ENCODE measurements around the gene PTPRS. TPM values are rescaled to one million over a fixed set of nuclear protein-coding genes. Genes with fewer than 3 reads are reported as not detected.

PTPRS gene
- total and polyA plus RNA-seq, 10 donors, result 1.2 to 77.9 (median 44.9) TPM

DNA sequence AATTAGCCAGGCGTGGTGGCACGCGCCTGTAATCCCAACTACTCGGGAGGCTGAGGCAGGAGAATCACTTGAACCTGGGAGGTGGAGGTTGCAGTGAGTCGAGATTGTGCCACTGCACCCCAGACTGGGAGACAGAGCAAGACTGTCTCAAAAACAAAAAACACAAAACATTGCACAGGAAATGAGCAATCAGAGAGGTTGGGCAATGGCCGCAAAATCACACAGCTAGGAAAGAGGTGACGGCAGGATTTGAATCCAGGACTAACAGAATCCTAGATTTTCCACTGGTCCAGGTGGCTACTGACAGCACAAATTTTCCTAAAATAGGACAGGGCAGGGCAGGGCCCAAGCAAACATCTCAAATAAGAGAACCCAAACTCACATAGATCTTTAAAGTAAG, 23.3 kb downstream of the PTPRS start:
- Histone ChIP-seq H3K36me3 (no peaks in the 10 kb centered on the region), H3K27me3 (replicated peaks in 1 of 7) (peaks cover 0 to 42% (median 7%) of the 10 kb centered on the region in 7 donors), H3K4me1 (peaks cover 0 to 13% (median 4%) of the 10 kb centered on the region in 6 donors), H3K9me3 (no peaks in the 10 kb centered on the region), H3K27ac (no peak overlapping the region), H3K4me3 (no peak overlapping the region)
- intact Hi-C loops (cut with DNase I; ENCODE audit: low total_unique reads), result no loop called here
- 64 to 83% (median 75%) methylated on average over 7 of the region's 7 CpGs for WGBS, 5 donors
- DNase-seq, result no peak
- TF ChIP-seq POLR2A (IDR thresholded peaks at IDR 0.05) (no peak), POLR2AphosphoS5 (IDR thresholded peaks at IDR 0.05) (no peak)
- TF ChIP-seq, protein P1, sequence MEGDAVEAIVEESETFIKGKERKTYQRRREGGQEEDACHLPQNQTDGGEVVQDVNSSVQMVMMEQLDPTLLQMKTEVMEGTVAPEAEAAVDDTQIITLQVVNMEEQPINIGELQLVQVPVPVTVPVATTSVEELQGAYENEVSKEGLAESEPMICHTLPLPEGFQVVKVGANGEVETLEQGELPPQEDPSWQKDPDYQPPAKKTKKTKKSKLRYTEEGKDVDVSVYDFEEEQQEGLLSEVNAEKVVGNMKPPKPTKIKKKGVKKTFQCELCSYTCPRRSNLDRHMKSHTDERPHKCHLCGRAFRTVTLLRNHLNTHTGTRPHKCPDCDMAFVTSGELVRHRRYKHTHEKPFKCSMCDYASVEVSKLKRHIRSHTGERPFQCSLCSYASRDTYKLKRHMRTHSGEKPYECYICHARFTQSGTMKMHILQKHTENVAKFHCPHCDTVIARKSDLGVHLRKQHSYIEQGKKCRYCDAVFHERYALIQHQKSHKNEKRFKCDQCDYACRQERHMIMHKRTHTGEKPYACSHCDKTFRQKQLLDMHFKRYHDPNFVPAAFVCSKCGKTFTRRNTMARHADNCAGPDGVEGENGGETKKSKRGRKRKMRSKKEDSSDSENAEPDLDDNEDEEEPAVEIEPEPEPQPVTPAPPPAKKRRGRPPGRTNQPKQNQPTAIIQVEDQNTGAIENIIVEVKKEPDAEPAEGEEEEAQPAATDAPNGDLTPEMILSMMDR (IDR thresholded peaks at IDR 0.05 in 8 of 11, conservative IDR thresholded peaks at IDR 0.05 in 3 of 11), result no peak

DNA sequence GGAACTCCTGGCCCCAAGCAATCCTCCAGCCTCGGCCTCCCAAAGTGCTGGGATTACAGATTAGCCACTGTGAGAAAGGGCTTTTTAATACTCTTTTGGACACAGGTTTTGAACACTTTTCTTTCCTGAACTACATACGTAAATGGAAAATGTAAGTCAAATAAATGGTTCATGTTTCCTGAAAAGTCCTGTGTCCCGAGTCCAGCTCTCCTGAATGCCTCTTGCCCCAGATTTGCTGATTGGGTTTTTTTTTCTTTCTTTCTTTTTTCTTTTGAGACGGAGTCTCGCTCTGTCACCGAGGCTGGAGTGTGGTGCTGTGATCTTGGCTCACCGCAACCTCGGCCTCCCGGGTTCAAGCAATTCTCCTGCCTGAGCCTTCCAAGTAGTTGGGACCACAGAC, 24.5 kb downstream of the PTPRS start:
- no peak for TF ChIP-seq POLR2A (IDR thresholded peaks at IDR 0.05)
- TF ChIP-seq, protein P1 (IDR thresholded peaks at IDR 0.05 in 8 of 11, conservative IDR thresholded peaks at IDR 0.05 in 3 of 11), result no peak
- no peak for TF ChIP-seq POLR2AphosphoS5 (IDR thresholded peaks at IDR 0.05)
- Histone ChIP-seq H3K4me1 (peaks cover 0 to 6% (median 0%) of the 10 kb centered on the region in 6 donors), H3K27ac (no peak overlapping the region), H3K27me3 (replicated peaks in 1 of 7) (peaks cover 0 to 38% (median 0%) of the 10 kb centered on the region in 7 donors), H3K36me3 (no peaks in the 10 kb centered on the region), H3K4me3 (no peak overlapping the region), H3K9me3 (no peaks in the 10 kb centered on the region)
- no peak for DNase-seq
- 90 to 94% (median 92%) methylated on average over 9 of the region's 9 CpGs for WGBS, 5 donors
- intact Hi-C loops (cut with DNase I; ENCODE audit: low total_unique reads), result no loop called here

DNA sequence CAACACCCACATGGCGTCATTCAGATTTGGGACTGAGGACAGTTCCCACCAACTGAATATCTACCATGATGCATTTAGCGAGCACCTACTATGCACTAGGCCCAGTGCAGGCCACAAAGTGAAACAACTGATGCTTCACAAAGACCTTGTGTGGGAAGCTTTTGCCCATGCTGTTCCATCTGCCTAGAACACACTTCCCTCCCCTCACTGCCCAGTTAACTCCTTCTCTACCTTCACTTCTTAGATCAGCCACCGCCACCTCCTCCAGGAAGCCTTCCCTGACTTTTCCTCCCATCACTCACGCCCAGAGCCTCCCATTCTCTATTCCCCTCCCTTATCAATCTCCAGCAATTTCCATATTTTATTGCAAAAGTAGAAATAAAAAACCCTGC, 25.7 kb downstream of the PTPRS start:
- H3K9me3 ChIP-seq, result no peaks in the 10 kb centered on the region
- 70 to 97% (median 94%) methylated on average over 4 of the region's 4 CpGs for WGBS, 5 donors
- no peak for DNase-seq
- H3K4me3 ChIP-seq, result no peak overlapping the region
- H3K36me3 ChIP-seq, result no peaks in the 10 kb centered on the region
- no peak for TF ChIP-seq POLR2A (IDR thresholded peaks at IDR 0.05)
- no peak for TF ChIP-seq POLR2AphosphoS5 (IDR thresholded peaks at IDR 0.05)
- TF ChIP-seq, protein P1 (IDR thresholded peaks at IDR 0.05 in 8 of 11, conservative IDR thresholded peaks at IDR 0.05 in 3 of 11), result no peak
- H3K27me3 ChIP-seq (replicated peaks in 1 of 7), result peaks cover 0 to 33% (median 0%) of the 10 kb centered on the region in 7 donors
- H3K27ac ChIP-seq, result no peak overlapping the region
- intact Hi-C loops (cut with DNase I; ENCODE audit: low total_unique reads), result no loop called here
- H3K4me1 ChIP-seq, result peaks cover 0 to 6% (median 0%) of the 10 kb centered on the region in 6 donors

DNA sequence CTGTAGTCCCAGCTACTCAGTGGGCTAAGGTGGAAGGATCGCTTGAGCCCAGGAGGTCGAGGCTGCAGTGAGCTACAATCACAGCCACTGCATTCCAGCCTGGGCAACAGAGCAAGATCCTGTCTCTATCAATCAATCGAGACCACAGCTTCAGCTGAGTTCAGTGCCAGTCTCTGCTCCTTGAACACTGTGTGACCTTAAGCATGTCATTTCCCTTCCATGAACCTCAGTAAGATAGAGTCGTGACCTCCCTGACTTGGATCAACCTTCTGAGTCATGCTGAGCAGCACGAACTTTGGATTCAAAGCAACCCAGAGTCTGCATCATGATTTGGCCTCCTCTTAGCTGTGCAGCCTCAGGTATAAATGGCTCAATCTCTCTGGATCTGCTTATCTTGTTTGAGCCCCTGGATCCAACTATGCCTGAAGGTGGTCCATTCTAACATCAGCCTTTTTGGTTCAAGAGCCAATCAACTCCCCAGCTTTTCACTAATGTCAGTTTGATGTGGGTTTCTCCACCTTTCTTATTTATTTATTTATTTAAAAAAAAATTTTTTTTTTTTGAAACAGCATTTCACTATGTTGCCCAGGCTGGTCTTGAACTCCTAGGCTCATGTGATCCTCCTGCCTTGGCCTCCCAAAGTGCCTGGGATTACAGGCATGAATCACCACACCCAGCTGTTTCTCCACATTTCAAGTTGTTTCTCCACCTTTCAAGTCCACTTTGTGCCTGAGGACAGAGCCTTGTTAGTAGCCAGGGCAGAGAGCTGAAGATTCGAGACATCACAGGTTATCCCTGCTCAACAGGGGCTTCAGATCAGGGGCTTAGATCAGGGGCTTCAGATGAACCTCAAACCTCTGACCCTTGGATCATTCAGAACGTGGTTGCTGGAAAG, 26.4 kb downstream of the PTPRS start:
- Histone ChIP-seq H3K27me3 (replicated peaks in 1 of 7) (peaks cover 0 to 30% (median 0%) of the 10 kb centered on the region in 7 donors), H3K4me3 (no peak overlapping the region), H3K9me3 (no peaks in the 10 kb centered on the region), H3K27ac (no peak overlapping the region), H3K4me1 (peaks cover 0 to 6% (median 0%) of the 10 kb centered on the region in 6 donors), H3K36me3 (no peaks in the 10 kb centered on the region)
- intact Hi-C loops (cut with DNase I; ENCODE audit: low total_unique reads), result no loop called here
- no peak for DNase-seq
- 62 to 89% (median 79%) methylated on average over 7 of the region's 7 CpGs for WGBS, 5 donors
- TF ChIP-seq POLR2A (IDR thresholded peaks at IDR 0.05), result no peak
- TF ChIP-seq POLR2AphosphoS5 (IDR thresholded peaks at IDR 0.05), result no peak
- TF ChIP-seq, protein P1 (IDR thresholded peaks at IDR 0.05 in 8 of 11, conservative IDR thresholded peaks at IDR 0.05 in 3 of 11), result no peak
